ENCODE data around the gene ZNF630. TPM values are rescaled to one million over a fixed set of nuclear protein-coding genes. Genes with fewer than 3 reads are reported as not detected.
"Not testable (repeated sequence)": the region's sequence is repeated elsewhere in the genome, so short reads cannot be mapped to it uniquely, and the experiment has no call there.

The ZNF630 gene
- polyA plus RNA-seq, 1 donor from 2014 or later = 2.3 TPM

- TF ChIP-seq RAD21 (conservative IDR thresholded peaks at IDR 0.05) = no peak
- no peak for TF ChIP-seq EP300 (conservative IDR thresholded peaks at IDR 0.05; ENCODE audit: poor library complexity, severe bottlenecking)
- TF ChIP-seq CTCF (IDR thresholded peaks at IDR 0.05; ENCODE audit: poor library complexity, severe bottlenecking) = no peak
- no peak for TF ChIP-seq REST (IDR thresholded peaks at IDR 0.05; ENCODE audit: borderline replicate concordance)
- no peak for TF ChIP-seq SMC3 (conservative IDR thresholded peaks at IDR 0.05; ENCODE audit: poor library complexity)
- TF ChIP-seq MXI1 (conservative IDR thresholded peaks at IDR 0.05; ENCODE audit: poor library complexity, severe bottlenecking) = no peak
- no peak for TF ChIP-seq POLR2AphosphoS5 (IDR thresholded peaks at IDR 0.05)
- TF ChIP-seq TAF1 (IDR thresholded peaks at IDR 0.05; ENCODE audit: low read depth) = no peak
- TF ChIP-seq EZH2 (IDR thresholded peaks at IDR 0.05; ENCODE audit: borderline replicate concordance, insufficient read depth, low read length, poor library complexity, severe bottlenecking) = no peak
- no peaks in the 10 kb centered on the region for H3K36me3 ChIP-seq (ENCODE audit: insufficient read depth, low read length)
- H3K27me3 ChIP-seq (ENCODE audit: insufficient read depth, low read depth, low read length) = no peaks in the 10 kb centered on the region
- H3K9ac ChIP-seq (ENCODE audit: low read length) = no peak overlapping the region
- H2AFZ ChIP-seq (ENCODE audit: low read depth, low read length) = no peak overlapping the region
- H3K9me3 ChIP-seq (ENCODE audit: low read length) = no peaks in the 10 kb centered on the region
- H4K20me1 ChIP-seq (ENCODE audit: insufficient read depth) = no peaks in the 10 kb centered on the region
- H3K9me2 ChIP-seq (ENCODE audit: insufficient read depth, low read length) = no peaks in the 10 kb centered on the region
- no peaks in the 10 kb centered on the region for H3F3A ChIP-seq (ENCODE audit: insufficient read depth, low read length, poor library complexity, severe bottlenecking)
- H3K4me2 ChIP-seq (ENCODE audit: low read length) = no peak overlapping the region
- H3K27ac ChIP-seq (ENCODE audit: low read length) = no peak overlapping the region
- H3K4me3 ChIP-seq (ENCODE audit: low read length) = no peak overlapping the region
- no peaks in the 10 kb centered on the region for H3K79me2 ChIP-seq (replicated peaks; ENCODE audit: insufficient read depth, low read length)
Observed at GRCh38 chrX:48102874-48103374, 31.5 kb upstream of the ZNF630 start.

GRCh38 chrX:48101443-48101842 is 30.0 kb upstream of the ZNF630 start:
- no peak overlapping the region for H2AFZ ChIP-seq (ENCODE audit: low read depth, low read length)
- H3K4me3 ChIP-seq (ENCODE audit: low read length) = no peak overlapping the region
- no peaks in the 10 kb centered on the region for H4K20me1 ChIP-seq (ENCODE audit: insufficient read depth)
- H3K27me3 ChIP-seq (ENCODE audit: insufficient read depth, low read depth, low read length) = no peaks in the 10 kb centered on the region
- no peaks in the 10 kb centered on the region for H3K36me3 ChIP-seq (ENCODE audit: insufficient read depth, low read length)
- no peak overlapping the region for H3K9ac ChIP-seq (ENCODE audit: low read length)
- no peak for TF ChIP-seq RAD21 (conservative IDR thresholded peaks at IDR 0.05)
- TF ChIP-seq POLR2AphosphoS5 (IDR thresholded peaks at IDR 0.05) = no peak
- TF ChIP-seq TAF1 (IDR thresholded peaks at IDR 0.05; ENCODE audit: low read depth) = no peak
- no peak for TF ChIP-seq SMC3 (conservative IDR thresholded peaks at IDR 0.05; ENCODE audit: poor library complexity)
- TF ChIP-seq MXI1 (conservative IDR thresholded peaks at IDR 0.05; ENCODE audit: poor library complexity, severe bottlenecking) = no peak
- no peak for TF ChIP-seq EZH2 (IDR thresholded peaks at IDR 0.05; ENCODE audit: borderline replicate concordance, insufficient read depth, low read length, poor library complexity, severe bottlenecking)
- TF ChIP-seq REST (IDR thresholded peaks at IDR 0.05; ENCODE audit: borderline replicate concordance) = no peak
- TF ChIP-seq EP300 (conservative IDR thresholded peaks at IDR 0.05; ENCODE audit: poor library complexity, severe bottlenecking) = no peak
- no peak for TF ChIP-seq CTCF (IDR thresholded peaks at IDR 0.05; ENCODE audit: poor library complexity, severe bottlenecking)
- no peaks in the 10 kb centered on the region for H3K9me3 ChIP-seq (ENCODE audit: low read length)
- no peak overlapping the region for H3K4me2 ChIP-seq (ENCODE audit: low read length)
- H3F3A ChIP-seq (ENCODE audit: insufficient read depth, low read length, poor library complexity, severe bottlenecking) = no peaks in the 10 kb centered on the region
- no peaks in the 10 kb centered on the region for H3K9me2 ChIP-seq (ENCODE audit: insufficient read depth, low read length)
- H3K79me2 ChIP-seq (replicated peaks; ENCODE audit: insufficient read depth, low read length) = no peaks in the 10 kb centered on the region
- H3K27ac ChIP-seq (ENCODE audit: low read length) = no peak overlapping the region

GRCh38 chrX:48092558-48092957 is 21.1 kb upstream of the ZNF630 start:
- not testable (repeated sequence) for H3K9me3 ChIP-seq (ENCODE audit: low read length); H4K20me1 ChIP-seq (ENCODE audit: insufficient read depth); H3K27me3 ChIP-seq (ENCODE audit: insufficient read depth, low read depth, low read length); H3K4me3 ChIP-seq (ENCODE audit: low read length); H2AFZ ChIP-seq (ENCODE audit: low read depth, low read length); H3K27ac ChIP-seq (ENCODE audit: low read length); H3K9ac ChIP-seq (ENCODE audit: low read length); H3K4me2 ChIP-seq (ENCODE audit: low read length); H3K79me2 ChIP-seq (replicated peaks; ENCODE audit: insufficient read depth, low read length); H3F3A ChIP-seq (ENCODE audit: insufficient read depth, low read length, poor library complexity, severe bottlenecking); H3K36me3 ChIP-seq (ENCODE audit: insufficient read depth, low read length); H3K9me2 ChIP-seq (ENCODE audit: insufficient read depth, low read length)
